ENCODE data around the gene SP6.

- TF ChIP-seq PRDM15 (CRISPR knock-in tag; IDR thresholded peaks at IDR 0.05) (no peak), IRF2 (CRISPR knock-in tag; IDR thresholded peaks at IDR 0.05; ENCODE audit: borderline replicate concordance, low read depth) (no peak), ZBTB21 (CRISPR knock-in tag; IDR thresholded peaks at IDR 0.05; ENCODE audit: borderline replicate concordance) (no peak)
- TF ChIP-seq, protein P1, sequence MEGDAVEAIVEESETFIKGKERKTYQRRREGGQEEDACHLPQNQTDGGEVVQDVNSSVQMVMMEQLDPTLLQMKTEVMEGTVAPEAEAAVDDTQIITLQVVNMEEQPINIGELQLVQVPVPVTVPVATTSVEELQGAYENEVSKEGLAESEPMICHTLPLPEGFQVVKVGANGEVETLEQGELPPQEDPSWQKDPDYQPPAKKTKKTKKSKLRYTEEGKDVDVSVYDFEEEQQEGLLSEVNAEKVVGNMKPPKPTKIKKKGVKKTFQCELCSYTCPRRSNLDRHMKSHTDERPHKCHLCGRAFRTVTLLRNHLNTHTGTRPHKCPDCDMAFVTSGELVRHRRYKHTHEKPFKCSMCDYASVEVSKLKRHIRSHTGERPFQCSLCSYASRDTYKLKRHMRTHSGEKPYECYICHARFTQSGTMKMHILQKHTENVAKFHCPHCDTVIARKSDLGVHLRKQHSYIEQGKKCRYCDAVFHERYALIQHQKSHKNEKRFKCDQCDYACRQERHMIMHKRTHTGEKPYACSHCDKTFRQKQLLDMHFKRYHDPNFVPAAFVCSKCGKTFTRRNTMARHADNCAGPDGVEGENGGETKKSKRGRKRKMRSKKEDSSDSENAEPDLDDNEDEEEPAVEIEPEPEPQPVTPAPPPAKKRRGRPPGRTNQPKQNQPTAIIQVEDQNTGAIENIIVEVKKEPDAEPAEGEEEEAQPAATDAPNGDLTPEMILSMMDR (IDR thresholded peaks at IDR 0.05) = no peak
- TF ChIP-seq, protein P2, sequence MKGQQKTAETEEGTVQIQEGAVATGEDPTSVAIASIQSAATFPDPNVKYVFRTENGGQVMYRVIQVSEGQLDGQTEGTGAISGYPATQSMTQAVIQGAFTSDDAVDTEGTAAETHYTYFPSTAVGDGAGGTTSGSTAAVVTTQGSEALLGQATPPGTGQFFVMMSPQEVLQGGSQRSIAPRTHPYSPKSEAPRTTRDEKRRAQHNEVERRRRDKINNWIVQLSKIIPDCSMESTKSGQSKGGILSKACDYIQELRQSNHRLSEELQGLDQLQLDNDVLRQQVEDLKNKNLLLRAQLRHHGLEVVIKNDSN (CRISPR knock-in tag; IDR thresholded peaks at IDR 0.05) = no peak
Measured at GRCh38 chr17:47829870-47830269, 21.1 kb downstream of the SP6 start.

Measured in WTC11 (cell line).